Uterus (tissue), 4 donors: ENCODE measurements around the gene CACNA1C. TPM values are rescaled to one million over a fixed set of nuclear protein-coding genes. Genes with fewer than 3 reads are reported as not detected.
"Not testable (repeated sequence)": the region's sequence is repeated elsewhere in the genome, so short reads cannot be mapped to it uniquely, and the experiment has no call there.

Experiments used
- DNase-seq, 2 donors: peaks; one replicate each; pipeline ENCODE4 v3.0.0-alpha.2; 2019 to 2020
- H3K27ac ChIP-seq, 2 donors: fragments of 200-600 bp; sonication (generic); 1 replicate in 1 of 2; 2 replicates in 1 of 2; pipeline ENCODE4 v1.5.1; 2016 to 2018
- H3K27me3 ChIP-seq, 2 donors: fragments of 200-600 bp; sonication (generic); one replicate each; pipeline ENCODE4 v1.5.1; 2018 to 2019; ENCODE audit warnings: control low read depth in 1 of 2
- H3K36me3 ChIP-seq, 2 donors: fragments of 200-600 bp; sonication (generic); one replicate each; pipeline ENCODE4 v1.5.1; 2019; ENCODE audit warnings: control low read depth in 1 of 2
- H3K4me1 ChIP-seq, 2 donors: fragments of 200-600 bp; sonication (generic); one replicate each; pipeline ENCODE4 v1.5.1; 2018 to 2019; ENCODE audit warnings: control low read depth in 1 of 2
- H3K4me3 ChIP-seq, 2 donors: fragments of 200-600 bp; sonication (generic); 1 replicate in 1 of 2; 2 replicates in 1 of 2; pipeline ENCODE4 v1.5.1; 2018 to 2019; ENCODE audit warnings: mild to moderate bottlenecking in 1 of 2
- H3K9me3 ChIP-seq, 2 donors: fragments of 200-600 bp; sonication (generic); one replicate each; pipeline ENCODE4 v1.5.1; 2019; ENCODE audit warnings: control low read depth in 1 of 2
- CTCF ChIP-seq, 4 experiments: fragments of 200-600 bp in 2 of 4; fragments of 450-650 bp in 2 of 4; sonication (generic) in 2 of 4; IDR thresholded peaks; one replicate each; pipeline ENCODE4 v1.5.1; 2016 to 2019; ENCODE audit warnings: antibody characterized with exemption in 4 of 4, mild to moderate bottlenecking in 2 of 4, moderate library complexity in 1 of 4
- POLR2A ChIP-seq, 2 donors: fragments of 450-650 bp; IDR thresholded peaks; one replicate each; pipeline ENCODE4 v1.6.1; 2016; ENCODE audit warnings: antibody characterized with exemption in 2 of 2, mild to moderate bottlenecking in 1 of 2, moderate library complexity in 1 of 2
- intact Hi-C: fragments of 100-400 bp; cut with DNase I; formaldehyde crosslinking; loops from one replicate; pipeline ENCODE4 v1.15.1; 2023; ENCODE audit warnings: low total_unique reads
- total RNA-seq, 4 donors: library from RNA; depleted of rRNA in 3 of 4; stranded (reverse); fragments of >200 nt in 3 of 4; gene quantifications; one replicate each; pipeline versions ENCODE4 v1.1.0 to v1.2.4, GENCODE V29; 2014 to 2023
- donor health status: DM: yes; HTN: yes; CAD: no.

The CACNA1C gene
- total RNA-seq, 4 donors from 2014 or later: 15.9 to 121 (median 32.1) TPM

GRCh38 chr12:2490831-2491230 is 438.0 kb downstream of the CACNA1C start:
- intact Hi-C loops: no loop called here
- H3K36me3 ChIP-seq: no peaks in the 10 kb centered on the region

GRCh38 chr12:2491349-2491748 is 438.6 kb downstream of the CACNA1C start:
- H3K36me3 ChIP-seq, H3K4me1 ChIP-seq, intact Hi-C loops, H3K27ac ChIP-seq, H3K9me3 ChIP-seq, H3K27me3 ChIP-seq, DNase-seq, H3K4me3 ChIP-seq: not testable (repeated sequence)

More at GRCh38 chr12:2490831-2491230, 438.0 kb downstream of the CACNA1C start:
- Histone ChIP-seq H3K9me3 (no peaks in the 10 kb centered on the region), H3K4me3 (no peak overlapping the region), H3K27me3 (no peaks in the 10 kb centered on the region), H3K4me1 (peaks cover 0 to 4% of the 10 kb centered on the region in 2 donors), H3K27ac (no peak overlapping the region)
- no peak for DNase-seq
- TF ChIP-seq POLR2A (IDR thresholded peaks at IDR 0.05) (no peak), CTCF (IDR thresholded peaks at IDR 0.05) (no peak)

GRCh38 chr12:2492236-2492635 is 439.4 kb downstream of the CACNA1C start:
- TF ChIP-seq CTCF (IDR thresholded peaks at IDR 0.05) (no peak), POLR2A (IDR thresholded peaks at IDR 0.05) (no peak)
- intact Hi-C loops: no loop called here
- H3K4me3 ChIP-seq: no peak overlapping the region
- no peaks in the 10 kb centered on the region for H3K9me3 ChIP-seq
- DNase-seq: no peak
- peak overlapping the region in 1 of 2 donors; percentile 15 for H3K27ac ChIP-seq
- H3K36me3 ChIP-seq: no peaks in the 10 kb centered on the region
- H3K4me1 ChIP-seq: peaks cover 0 to 4% of the 10 kb centered on the region in 2 donors
- H3K27me3 ChIP-seq: no peaks in the 10 kb centered on the region

- Histone ChIP-seq H3K36me3 (no peaks in the 10 kb centered on the region), H3K27me3 (no peaks in the 10 kb centered on the region), H3K9me3 (no peaks in the 10 kb centered on the region), H3K27ac (no peak overlapping the region), H3K4me1 (peaks cover 0 to 4% of the 10 kb centered on the region in 2 donors), H3K4me3 (no peak overlapping the region)
- DNase-seq: no peak
- intact Hi-C loops: no loop called here
- no peak for TF ChIP-seq POLR2A (IDR thresholded peaks at IDR 0.05)
- TF ChIP-seq CTCF (IDR thresholded peaks at IDR 0.05): no peak
These were observed 440.3 kb downstream of the CACNA1C start for GRCh38 chr12:2493086-2493485.

GRCh38 chr12:2494486-2495192 is 441.9 kb downstream of the CACNA1C start:
- no peak overlapping the region for H3K4me3 ChIP-seq
- intact Hi-C loops: no loop called here

More at GRCh38 chr12:2494486-2495192, 441.9 kb downstream of the CACNA1C start:
- Histone ChIP-seq H3K4me1 (peaks cover 0 to 4% of the 10 kb centered on the region in 2 donors), H3K27ac (peak overlapping the region; percentile 58 to 62), H3K27me3 (no peaks in the 10 kb centered on the region), H3K9me3 (no peaks in the 10 kb centered on the region), H3K36me3 (no peaks in the 10 kb centered on the region)
- DNase-seq: peak; percentile 62 to 65
- TF ChIP-seq CTCF (IDR thresholded peaks at IDR 0.05) (no peak), POLR2A (IDR thresholded peaks at IDR 0.05) (no peak)
